Nephron progenitor cell (in vitro differentiated cells): ENCODE results near the gene NUP62.
A peak's percentile ranks its signal among the peaks of the same experiment; 100 is the strongest.

ENCODE experiments used
- DNase-seq: peaks from one replicate; pipeline ENCODE4 v3.0.0; 2021
- H3K27ac Mint-ChIP-seq: 2 replicates; pipeline ENCODE4 v1.8.0; 2021; ENCODE audit warnings: mild to moderate bottlenecking, moderate library complexity, mixed read lengths
- H3K27me3 Mint-ChIP-seq: 2 replicates; pipeline ENCODE4 v1.8.0; 2021; ENCODE audit warnings: mild to moderate bottlenecking, low read depth, mixed read lengths; ENCODE audit not compliant: poor library complexity
- H3K36me3 Mint-ChIP-seq: 2 replicates; pipeline ENCODE4 v1.8.0; 2021; ENCODE audit warnings: low read depth, mixed read lengths
- H3K4me1 Mint-ChIP-seq: 2 replicates; pipeline ENCODE4 v1.8.0; 2021; ENCODE audit warnings: mixed read lengths
- H3K4me3 Mint-ChIP-seq: 2 replicates; pipeline ENCODE4 v1.8.0; 2021; ENCODE audit warnings: mild to moderate bottlenecking, moderate library complexity, mixed read lengths
- H3K9me3 Mint-ChIP-seq: 2 replicates; pipeline ENCODE4 v1.8.0; 2021; ENCODE audit warnings: mild to moderate bottlenecking, moderate library complexity, mixed read lengths
- CTCF ChIP-seq: fragments of 200-600 bp; sonication (generic); IDR thresholded peaks from 2 replicates; pipeline ENCODE4 v1.5.0; 2021; ENCODE audit warnings: antibody characterized with exemption

The NUP62 gene

GRCh38 chr19:49896863-49897621 is 32.3 kb downstream of the NUP62 start, which contains the start of gene IL4I1:
Gene IL4I1, minus strand, starts transcription at chr19:49896887. Its CDS starts 727 bp downstream, at chr19:49896160.
- Mint-ChIP-seq H3K4me3 (peak within 1 kb of the TSS; percentile 61), H3K27ac (peak within 1 kb of the TSS; percentile 91)

GRCh38 chr19:49895566-49896297 is 33.6 kb downstream of the NUP62 start:
- no peak for TF ChIP-seq CTCF
- Mint-ChIP-seq H3K36me3 (no peaks in the 10 kb centered on the region), H3K4me1 (peaks cover 47% of the 10 kb centered on the region), H3K4me3 (no peak overlapping the region), H3K9me3 (no peaks in the 10 kb centered on the region), H3K27me3 (peaks cover 17% of the 10 kb centered on the region), H3K27ac (peak overlapping the region; percentile 72)
- DNase-seq: no peak

More at GRCh38 chr19:49896863-49897621, 32.3 kb downstream of the NUP62 start, which contains the start of gene IL4I1:
- no peak for DNase-seq
- TF ChIP-seq CTCF: no peak
- Mint-ChIP-seq H3K4me1 (peaks cover 35% of the 10 kb centered on the region), H3K9me3 (no peaks in the 10 kb centered on the region), H3K27me3 (peaks cover 13% of the 10 kb centered on the region), H3K36me3 (no peaks in the 10 kb centered on the region)

- H3K4me3 Mint-ChIP-seq: no peak overlapping the region
- TF ChIP-seq CTCF: no peak
- no peak for DNase-seq
- H3K9me3 Mint-ChIP-seq: no peaks in the 10 kb centered on the region
- H3K4me1 Mint-ChIP-seq: peaks cover 48% of the 10 kb centered on the region
- no peak overlapping the region for H3K27ac Mint-ChIP-seq
- H3K27me3 Mint-ChIP-seq: peaks cover 22% of the 10 kb centered on the region
- H3K36me3 Mint-ChIP-seq: no peaks in the 10 kb centered on the region
Observed at GRCh38 chr19:49894879-49895565, 34.3 kb downstream of the NUP62 start.

- no peak overlapping the region for H3K27ac Mint-ChIP-seq
- TF ChIP-seq CTCF: no peak
Observed at GRCh38 chr19:49894011-49894664, 35.2 kb downstream of the NUP62 start.

GRCh38 chr19:49892716-49893115 is 36.6 kb downstream of the NUP62 start:
- H3K4me1 Mint-ChIP-seq: peaks cover 45% of the 10 kb centered on the region
- H3K4me3 Mint-ChIP-seq: no peak overlapping the region
- H3K27me3 Mint-ChIP-seq: peaks cover 31% of the 10 kb centered on the region
- no peak for DNase-seq
- no peaks in the 10 kb centered on the region for H3K9me3 Mint-ChIP-seq
- peaks cover 11% of the 10 kb centered on the region for H3K36me3 Mint-ChIP-seq
- no peak for TF ChIP-seq CTCF
- no peak overlapping the region for H3K27ac Mint-ChIP-seq

More at GRCh38 chr19:49894011-49894664, 35.2 kb downstream of the NUP62 start:
- Mint-ChIP-seq H3K4me3 (no peak overlapping the region), H3K4me1 (peaks cover 48% of the 10 kb centered on the region), H3K36me3 (peaks cover 3% of the 10 kb centered on the region), H3K27me3 (peaks cover 31% of the 10 kb centered on the region), H3K9me3 (no peaks in the 10 kb centered on the region)
- DNase-seq: no peak
